GOT3 (cell line): Measurements from ENCODE around the gene CUBN.
A peak's percentile ranks its signal among the peaks of the same experiment; 100 is the strongest.
"Not testable (repeated sequence)": the region's sequence is repeated elsewhere in the genome, so short reads cannot be mapped to it uniquely, and the experiment has no call there.

Experiments used
- DNase-seq: peaks from one replicate; lab custom pipeline; 2025; ENCODE audit warnings: mixed read lengths; lab: John Stamatoyannopoulos, UW

Gene CUBN

GRCh38 chr10:17038627-17039026 lies 91.0 kb downstream of the CUBN start:
- no peak for DNase-seq

DNA sequence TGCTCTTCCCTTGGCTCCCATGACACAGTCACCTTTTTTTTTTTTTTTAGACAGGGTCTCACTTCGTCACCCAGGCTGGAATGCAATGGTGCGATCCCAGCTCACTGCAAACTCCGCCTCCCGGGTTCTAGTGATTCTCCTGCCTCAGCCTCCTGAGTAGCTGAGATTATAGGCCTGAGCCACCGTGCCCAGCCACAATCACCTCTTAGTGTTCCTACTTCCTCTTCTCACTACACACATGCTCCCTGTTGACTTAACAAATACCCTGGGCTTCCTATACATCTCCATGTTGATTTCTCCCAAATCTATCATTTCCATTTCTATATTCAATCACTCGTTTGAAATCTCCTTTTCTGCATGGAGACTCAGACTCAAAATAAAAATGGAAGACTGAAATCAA lies 91.7 kb downstream of the CUBN start:
- DNase-seq: no peak

GRCh38 chr10:17035446-17035845 lies 94.2 kb downstream of the CUBN start:
- DNase-seq: no peak

DNA sequence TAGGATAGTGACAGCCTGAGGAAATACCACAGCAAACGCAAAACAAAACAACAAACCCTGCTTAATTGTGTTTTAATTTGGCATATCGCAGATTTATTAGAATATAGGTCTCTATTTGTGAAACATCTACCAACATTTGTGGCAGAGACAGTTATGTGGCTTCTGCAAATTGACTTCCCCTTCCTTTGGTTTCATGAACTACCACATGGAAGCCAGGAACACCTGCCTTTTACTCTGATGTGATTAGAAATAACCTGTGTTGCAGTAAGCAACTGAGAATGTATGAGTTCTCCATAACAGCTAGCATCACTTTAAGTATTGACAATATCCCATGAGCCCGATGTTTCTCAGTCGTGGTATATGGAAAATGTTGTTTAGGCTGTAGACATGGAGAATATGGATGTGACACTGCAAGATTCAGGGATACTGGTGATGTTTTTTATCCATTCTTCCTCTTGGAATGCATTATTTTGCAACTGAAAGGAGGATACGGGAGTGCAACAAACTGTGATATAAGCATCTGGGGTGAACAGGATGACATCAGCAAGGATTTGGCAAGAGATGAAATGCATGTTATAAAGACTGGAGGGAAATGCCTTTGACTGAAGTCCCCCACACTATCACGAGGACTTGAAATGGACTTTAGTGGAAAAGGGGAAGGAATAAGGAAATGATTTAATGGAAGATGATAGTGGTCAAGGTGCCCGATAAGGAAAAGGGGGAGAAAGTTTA lies 95.9 kb downstream of the CUBN start:
- DNase-seq: no peak

- no peak for DNase-seq
Observed at GRCh38 chr10:17031637-17032635, 97.7 kb downstream of the CUBN start.

DNA sequence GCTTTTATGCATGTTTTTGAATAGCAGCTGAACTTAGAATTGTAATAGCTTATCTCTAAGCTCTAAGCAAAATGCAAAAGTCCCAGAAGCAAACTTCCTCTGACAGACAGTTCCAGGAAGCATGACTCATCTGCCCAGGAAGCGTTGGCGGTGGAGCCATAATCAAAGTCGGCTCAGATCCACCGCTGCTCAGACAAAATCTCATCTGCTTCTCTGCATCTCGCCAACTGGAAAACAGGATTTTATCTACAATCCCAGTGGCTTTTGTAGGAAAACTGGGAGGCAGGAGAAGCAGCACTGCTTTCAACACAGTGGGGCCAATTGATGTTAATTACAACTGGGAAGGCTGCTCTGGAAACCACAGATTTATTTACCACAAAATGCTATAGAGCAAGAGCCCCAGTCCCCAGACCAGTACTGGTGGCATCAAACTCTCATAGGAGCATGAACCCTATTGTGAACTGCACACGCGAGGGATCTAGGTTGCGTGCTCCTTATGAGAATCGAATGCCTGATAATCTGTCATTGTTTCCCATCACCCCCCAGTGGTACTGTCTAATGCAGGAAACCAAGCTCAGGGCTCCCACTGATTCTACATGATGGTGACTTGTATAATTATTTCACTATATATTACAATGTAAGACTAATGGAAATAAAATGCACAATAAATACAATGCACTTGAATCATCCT lies 99.9 kb downstream of the CUBN start:
- DNase-seq: no peak

DNA sequence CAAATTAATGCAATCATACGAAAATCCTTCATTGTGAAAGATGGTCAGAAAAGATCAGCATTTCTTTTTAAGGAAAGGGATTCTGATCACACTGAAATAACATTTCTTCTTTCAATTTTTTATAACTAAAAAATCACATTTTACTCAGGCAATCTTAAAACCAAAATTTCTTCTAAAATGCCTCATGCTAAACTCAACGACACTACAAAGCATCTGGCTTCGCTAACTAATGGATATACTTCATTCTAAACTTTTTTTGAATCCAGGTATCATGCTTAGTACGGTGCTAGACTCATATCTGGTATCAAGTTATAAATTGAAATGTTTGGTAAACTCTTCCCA lies 100.4 kb downstream of the CUBN start:
- no peak for DNase-seq

GRCh38 chr10:17028798-17029197 lies 100.8 kb downstream of the CUBN start:
- DNase-seq: no peak

DNA sequence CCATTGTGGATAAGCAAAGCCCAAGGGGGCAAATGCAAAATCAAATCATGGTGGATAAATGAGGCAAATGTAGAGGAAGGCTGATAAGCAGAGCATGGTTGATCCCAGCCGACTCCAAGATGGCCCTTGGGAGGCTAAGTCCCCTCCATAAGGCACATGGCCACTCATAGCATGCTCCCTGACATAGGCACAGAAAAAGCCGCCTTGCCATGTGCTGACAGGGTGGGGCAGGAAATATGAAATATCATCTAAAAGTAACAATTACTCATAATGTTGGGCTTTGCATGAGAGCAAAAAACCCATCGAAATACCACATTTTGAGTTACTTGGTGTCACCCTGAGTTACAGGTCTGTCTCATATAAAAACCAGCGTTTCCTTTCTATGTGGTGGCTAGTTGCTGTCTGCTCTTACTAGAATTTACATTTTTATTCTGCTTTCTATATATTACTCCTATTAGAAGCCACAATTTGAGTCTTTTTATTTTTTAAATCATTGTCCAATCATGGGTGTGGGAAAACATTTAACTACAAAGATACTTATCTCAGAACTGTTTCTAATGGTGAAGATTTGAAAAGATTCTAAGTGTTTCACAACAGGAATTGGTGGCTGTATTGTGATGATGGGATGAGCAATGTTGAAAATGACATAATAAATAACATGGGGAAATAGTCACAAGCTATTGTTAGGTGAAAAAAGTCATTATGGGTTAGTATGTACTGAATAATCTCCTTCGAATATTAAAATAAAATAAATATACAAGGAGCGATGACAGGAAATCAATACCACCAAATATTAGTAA lies 102.7 kb downstream of the CUBN start:
- DNase-seq: no peak

DNA sequence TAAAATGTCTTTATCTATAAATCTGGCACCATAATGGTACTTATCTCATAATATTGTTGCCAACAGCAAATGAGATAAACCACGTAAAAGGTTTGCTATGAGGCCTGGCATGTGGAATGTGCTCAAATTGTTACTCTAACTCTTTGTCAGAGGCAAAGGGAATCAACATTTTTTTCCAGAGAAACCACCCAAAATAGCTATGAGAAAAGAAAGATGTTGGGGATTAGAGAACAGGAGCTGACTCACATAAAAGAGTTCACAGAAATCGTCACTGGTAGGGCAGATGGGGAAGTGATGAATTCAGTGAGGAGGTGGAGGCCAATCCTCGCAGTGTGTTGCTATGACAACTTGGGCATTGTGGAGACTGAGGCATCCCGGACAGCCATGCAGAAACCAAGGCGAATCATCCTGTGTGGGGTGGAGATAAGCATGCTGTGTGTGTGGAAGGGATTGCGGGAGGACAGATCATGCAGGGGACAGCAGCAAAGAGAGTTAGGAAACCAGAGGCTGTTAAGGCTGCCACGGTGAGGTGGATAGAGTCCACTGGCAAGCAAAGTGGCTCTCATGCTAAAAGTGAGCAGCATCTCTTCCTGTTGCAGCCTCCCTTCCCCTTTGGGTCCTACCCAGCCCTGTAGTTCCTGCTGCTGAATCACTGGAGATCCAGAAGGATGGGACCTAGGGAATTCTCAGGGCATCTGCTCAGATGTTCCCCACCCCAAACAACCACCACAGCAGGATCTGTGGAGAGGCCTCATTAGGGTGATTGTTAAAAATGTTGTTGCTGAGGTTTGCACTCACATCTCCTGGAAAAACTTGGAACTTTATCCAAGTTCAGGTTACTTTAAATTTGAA lies 103.9 kb downstream of the CUBN start:
- DNase-seq: peak; percentile 67

DNA sequence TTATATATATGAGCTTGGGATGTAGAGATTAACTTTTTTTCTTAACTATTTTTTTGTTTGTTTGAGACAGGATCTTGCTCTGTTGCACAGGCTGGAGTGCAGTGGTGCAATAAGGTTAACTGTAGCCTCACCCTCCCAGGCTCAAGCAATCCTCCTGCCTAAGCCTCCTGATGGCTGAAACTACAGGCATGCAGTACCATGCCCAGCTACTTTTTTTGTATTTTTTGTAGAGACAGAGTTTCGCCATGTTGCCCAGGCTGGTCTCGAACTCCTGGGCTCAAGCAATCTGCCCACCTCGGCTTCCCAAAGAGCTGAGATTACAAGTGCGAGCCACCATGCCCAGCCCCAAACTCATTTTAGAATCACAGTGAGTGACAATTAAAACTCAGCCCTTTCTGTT lies 105.2 kb downstream of the CUBN start:
- no peak for DNase-seq

GRCh38 chr10:17023386-17024298 lies 106.0 kb downstream of the CUBN start:
- peak; percentile 40 for DNase-seq

- no peak for DNase-seq
Observed at GRCh38 chr10:17022896-17023295, 106.7 kb downstream of the CUBN start.

DNA sequence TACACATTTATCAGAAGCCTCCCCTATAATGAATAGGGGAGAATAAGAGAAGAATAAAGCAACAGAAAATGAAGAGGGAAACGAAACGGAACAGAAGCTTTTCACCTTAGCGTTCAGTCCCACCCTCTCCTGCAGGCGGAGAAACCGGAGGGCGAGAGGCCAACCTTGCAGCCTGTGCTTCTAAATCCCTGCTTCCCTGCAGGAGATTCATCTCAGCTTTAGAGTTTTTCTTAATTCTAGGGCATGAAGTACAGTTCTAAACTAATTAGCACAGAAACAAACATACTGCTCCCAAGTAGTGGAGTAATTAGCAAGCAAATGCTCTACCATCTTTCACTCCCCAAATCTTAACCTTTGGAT lies 107.2 kb downstream of the CUBN start:
- no peak for DNase-seq

- no peak for DNase-seq
Observed at GRCh38 chr10:17021656-17022465, 107.8 kb downstream of the CUBN start.

- DNase-seq: no peak
Observed at GRCh38 chr10:17019696-17020095, 109.9 kb downstream of the CUBN start.

GRCh38 chr10:17013131-17013983 lies 116.3 kb downstream of the CUBN start:
- DNase-seq: not testable (repeated sequence)

- DNase-seq: not testable (repeated sequence)
Observed at GRCh38 chr10:17012731-17013130, 116.9 kb downstream of the CUBN start.
